Hypothalamus (tissue), 51 donors: ENCODE results near the gene SERINC3.
A peak's percentile ranks its signal among the peaks of the same experiment; 100 is the strongest.

Experiments used
- DNase-seq, 51 donors: peaks; one replicate each; lab custom pipeline; 2025; lab: John Stamatoyannopoulos, UW

Gene SERINC3

GRCh38 chr20:44533928-44534327 lies 12.1 kb upstream of the SERINC3 start:
- peak in 1 of 51 donors; percentile 19 for DNase-seq

- DNase-seq: no peak
Observed at GRCh38 chr20:44532981-44533331, 11.1 kb upstream of the SERINC3 start.

GRCh38 chr20:44532259-44532980 lies 10.6 kb upstream of the SERINC3 start:
- DNase-seq: peak in 9 of 51 donors; percentile 3 to 57 (median 8)

- DNase-seq: no peak
Observed at GRCh38 chr20:44528309-44528708, 6.4 kb upstream of the SERINC3 start.

GRCh38 chr20:44527716-44528199 lies 5.9 kb upstream of the SERINC3 start:
- DNase-seq: no peak

GRCh38 chr20:44526129-44526528 lies 4.3 kb upstream of the SERINC3 start:
- DNase-seq: no peak

- DNase-seq: no peak
Observed at GRCh38 chr20:44523746-44524145, 1.9 kb upstream of the SERINC3 start.

GRCh38 chr20:44522841-44523240 lies 971 bp upstream of the SERINC3 start:
- no peak for DNase-seq

- DNase-seq: no peak
Observed at GRCh38 chr20:44520881-44521280, 989 bp downstream of the SERINC3 start.

GRCh38 chr20:44518248-44518647 lies 3.6 kb downstream of the SERINC3 start:
- no peak for DNase-seq

GRCh38 chr20:44517454-44517853 lies 4.4 kb downstream of the SERINC3 start:
- DNase-seq: no peak

- peak in 1 of 51 donors; percentile 14 for DNase-seq
Observed at GRCh38 chr20:44516491-44516890, 5.4 kb downstream of the SERINC3 start.

- no peak for DNase-seq
Observed at GRCh38 chr20:44513871-44514270, 8.0 kb downstream of the SERINC3 start.

GRCh38 chr20:44509762-44510161 lies 12.1 kb downstream of the SERINC3 start:
- DNase-seq: no peak

- DNase-seq: no peak
Observed at GRCh38 chr20:44504402-44505307, 17.2 kb downstream of the SERINC3 start.

GRCh38 chr20:44502968-44503367 lies 18.9 kb downstream of the SERINC3 start:
- DNase-seq: no peak

- peak in 1 of 51 donors; percentile 35 for DNase-seq
Observed at GRCh38 chr20:44501448-44501847, 20.4 kb downstream of the SERINC3 start.

GRCh38 chr20:44500221-44500620 lies 21.6 kb downstream of the SERINC3 start:
- no peak for DNase-seq

- no peak for DNase-seq
Observed at GRCh38 chr20:44497761-44498160, 24.1 kb downstream of the SERINC3 start.

- peak in 1 of 51 donors; percentile 24 for DNase-seq
Observed at GRCh38 chr20:44496976-44497375, 24.9 kb downstream of the SERINC3 start.

- peak in 1 of 51 donors; percentile 45 for DNase-seq
Observed at GRCh38 chr20:44495802-44496481, 25.9 kb downstream of the SERINC3 start.
